ENCODE results near the gene EEIG1. TPM values are rescaled to one million over a fixed set of nuclear protein-coding genes. Genes with fewer than 3 reads are reported as not detected.
A peak's percentile ranks its signal among the peaks of the same experiment; 100 is the strongest.

Gene EEIG1
- total RNA-seq, 4 donors from 2014 or later: 33.9 to 53.8 (median 50.2) TPM

GRCh38 chr9:127968700-127969383 lies 11.9 kb downstream of the EEIG1 start:
- Histone ChIP-seq H3K27ac (peak overlapping the region; percentile 88 to 99 (median 94)), H3K9me3 (no peaks in the 10 kb centered on the region), H3K36me3 (no peaks in the 10 kb centered on the region), H3K4me3 (no peak overlapping the region), H3K27me3 (no peaks in the 10 kb centered on the region), H3K4me1 (peaks cover 3 to 100% (median 97%) of the 10 kb centered on the region in 4 donors)
- 33 to 36% methylated on average over 10 of the region's 10 CpGs for WGBS, 2 donors
- DNase-seq (ENCODE audit: low spot score in 2 of 2): peak in 1 of 2 donors; percentile 58
- TF ChIP-seq CTCF (IDR thresholded peaks at IDR 0.05) (no peak), POLR2A (IDR thresholded peaks at IDR 0.05) (peak in 1 of 2 donors; percentile 13), EP300 (IDR thresholded peaks at IDR 0.05) (peak in 1 of 2 donors; percentile 58)

DNA sequence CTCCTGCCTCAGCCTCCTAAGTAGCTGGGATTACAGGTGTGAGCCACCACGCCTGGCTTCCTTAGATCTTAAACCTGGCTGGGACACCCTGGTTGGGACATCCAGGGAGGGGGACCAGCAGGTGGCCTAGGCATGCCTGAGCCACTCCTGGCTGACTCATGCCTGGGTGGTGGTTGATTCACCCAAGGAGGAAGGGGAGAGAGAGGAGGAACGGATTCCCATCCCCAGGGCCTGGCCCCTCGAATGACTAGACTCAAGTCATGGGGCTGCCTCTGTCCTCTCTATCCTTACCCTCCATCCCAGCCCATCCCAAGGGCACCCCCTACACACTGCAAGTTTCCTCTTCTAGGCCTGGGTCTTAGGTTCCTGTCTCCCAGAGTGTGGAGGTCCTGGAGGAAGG lies 12.7 kb downstream of the EEIG1 start:
- WGBS, 2 donors: 62 to 63% methylated on average over 3 of the region's 3 CpGs
- Histone ChIP-seq H3K27me3 (no peaks in the 10 kb centered on the region), H3K36me3 (no peaks in the 10 kb centered on the region), H3K4me1 (peaks cover 3 to 100% (median 97%) of the 10 kb centered on the region in 4 donors), H3K27ac (peak overlapping the region; percentile 88 to 99 (median 94)), H3K9me3 (no peaks in the 10 kb centered on the region), H3K4me3 (no peak overlapping the region)
- no peak for DNase-seq (ENCODE audit: low spot score in 2 of 2)
- TF ChIP-seq POLR2A (IDR thresholded peaks at IDR 0.05): no peak
- no peak for TF ChIP-seq CTCF (IDR thresholded peaks at IDR 0.05)
- TF ChIP-seq EP300 (IDR thresholded peaks at IDR 0.05): no peak

DNA sequence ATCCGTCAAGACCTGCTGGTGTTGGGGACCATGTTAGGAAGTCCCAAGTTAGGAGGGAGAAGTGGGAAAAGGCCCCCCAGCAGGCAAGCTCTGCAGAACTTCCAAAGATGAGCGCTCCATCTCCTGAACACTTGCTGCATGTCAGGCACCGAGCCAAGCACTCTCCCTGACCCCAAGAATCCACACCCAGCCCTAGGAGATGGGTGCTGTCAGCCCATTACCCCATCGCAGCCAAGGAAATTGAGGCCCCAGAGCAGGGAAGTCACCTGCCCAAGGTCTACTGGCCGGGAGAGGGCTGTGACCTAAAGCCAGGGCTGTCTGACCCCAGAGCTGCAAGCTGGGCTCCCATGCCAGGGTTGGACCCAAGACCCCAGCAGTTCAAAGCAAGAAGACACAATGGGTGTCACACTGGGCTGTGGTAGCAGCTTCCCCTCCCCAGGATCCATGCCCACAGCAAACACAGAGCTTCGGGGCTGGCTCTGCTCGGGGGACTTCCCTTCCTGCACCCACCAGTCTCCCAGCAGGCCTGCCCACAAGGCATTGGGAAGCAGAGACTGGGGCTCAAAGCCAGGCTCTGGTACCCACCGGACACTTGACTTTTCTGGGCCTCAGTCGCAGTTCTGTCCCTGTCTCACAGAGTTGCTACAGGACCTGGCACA lies 13.5 kb downstream of the EEIG1 start:
- no peaks in the 10 kb centered on the region for H3K36me3 ChIP-seq
- TF ChIP-seq CTCF (IDR thresholded peaks at IDR 0.05): no peak
- TF ChIP-seq EP300 (IDR thresholded peaks at IDR 0.05): no peak
- TF ChIP-seq POLR2A (IDR thresholded peaks at IDR 0.05): no peak
- H3K27ac ChIP-seq: peak overlapping the region; percentile 88 to 99 (median 94)
- no peak for DNase-seq (ENCODE audit: low spot score in 2 of 2)
- no peaks in the 10 kb centered on the region for H3K9me3 ChIP-seq
- H3K27me3 ChIP-seq: no peaks in the 10 kb centered on the region
- no peak overlapping the region for H3K4me3 ChIP-seq
- peaks cover 3 to 100% (median 97%) of the 10 kb centered on the region in 4 donors for H3K4me1 ChIP-seq
- WGBS, 2 donors: 27 to 55% methylated on average over 3 to 7 of the region's 9 CpGs

DNA sequence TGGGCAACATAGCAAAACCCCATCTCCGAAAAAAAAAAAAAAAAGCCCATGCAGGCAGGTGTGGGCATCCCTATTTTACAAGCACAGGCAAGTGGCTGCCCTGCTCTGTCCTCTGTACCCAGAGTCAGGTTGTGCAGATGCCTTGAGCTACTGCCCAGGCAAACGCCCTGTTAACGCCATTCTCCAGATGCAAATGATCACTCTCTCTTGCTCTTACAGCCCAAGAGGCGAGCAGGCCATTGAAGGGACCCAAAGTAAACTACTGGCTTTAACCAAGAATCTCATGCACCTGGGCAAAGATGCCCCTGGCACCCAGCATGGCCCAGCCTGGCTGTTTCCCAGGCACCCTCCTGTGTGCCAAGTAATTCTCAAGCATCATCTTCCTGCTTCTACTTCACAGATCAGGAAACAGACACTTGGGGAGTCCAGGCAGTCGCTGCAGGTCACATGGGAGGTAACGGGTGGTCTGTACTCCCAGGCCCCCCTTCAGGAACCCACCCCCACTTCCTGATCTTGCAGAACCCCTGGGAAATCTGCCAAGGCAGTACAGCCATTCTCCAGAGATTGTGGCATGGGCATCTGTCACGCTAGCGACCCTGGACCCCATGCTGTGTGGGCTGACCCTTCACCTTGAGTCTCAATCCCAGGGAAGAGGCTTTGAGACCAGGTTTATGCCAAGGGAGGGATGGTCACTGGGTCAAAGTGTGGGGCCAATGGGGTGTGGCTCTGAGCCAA lies 14.2 kb downstream of the EEIG1 start:
- H3K4me1 ChIP-seq: peaks cover 3 to 100% (median 96%) of the 10 kb centered on the region in 4 donors
- H3K27me3 ChIP-seq: no peaks in the 10 kb centered on the region
- H3K36me3 ChIP-seq: no peaks in the 10 kb centered on the region
- WGBS, 2 donors: 53 to 61% methylated on average over 8 of the region's 8 CpGs
- DNase-seq (ENCODE audit: low spot score in 2 of 2): no peak
- no peak for TF ChIP-seq POLR2A (IDR thresholded peaks at IDR 0.05)
- TF ChIP-seq EP300 (IDR thresholded peaks at IDR 0.05): no peak
- no peak for TF ChIP-seq CTCF (IDR thresholded peaks at IDR 0.05)
- no peaks in the 10 kb centered on the region for H3K9me3 ChIP-seq
- peak overlapping the region; percentile 88 to 99 (median 94) for H3K27ac ChIP-seq
- no peak overlapping the region for H3K4me3 ChIP-seq

All from tibial nerve (tissue), 4 donors.